Neural progenitor cell (in vitro differentiated cells): ENCODE measurements around the gene LMCD1. TPM values are rescaled to one million over a fixed set of nuclear protein-coding genes. Genes with fewer than 3 reads are reported as not detected.

Experiments
- DNase-seq: peaks from one replicate; pipeline ENCODE4 v3.0.0-alpha.2; 2016; ENCODE audit warnings: low spot score
- H2AFZ ChIP-seq: fragments of 200-600 bp; sonication (generic); replicated peaks from 2 replicates; pipeline ENCODE4 v1.6.1; 2016; ENCODE audit warnings: antibody characterized with exemption
- H3F3A ChIP-seq: fragments of 200-600 bp; sonication (generic); 2 replicates; pipeline ENCODE4 v1.6.1; 2016; ENCODE audit warnings: antibody characterized with exemption, low read depth
- H3K27ac ChIP-seq: fragments of 200-600 bp; sonication (generic); 2 replicates; pipeline ENCODE4 v1.5.1; 2016; ENCODE audit warnings: mild to moderate bottlenecking
- H3K27me3 ChIP-seq: fragments of 200-600 bp; sonication (generic); 2 replicates; pipeline ENCODE4 v1.6.1; 2016; ENCODE audit warnings: mild to moderate bottlenecking, moderate library complexity
- H3K36me3 ChIP-seq: fragments of 200-600 bp; sonication (generic); 2 replicates; pipeline ENCODE4 v1.5.1; 2016
- H3K4me1 ChIP-seq: fragments of 200-600 bp; sonication (generic); 2 replicates; pipeline ENCODE4 v1.6.1; 2016; ENCODE audit warnings: mixed run types
- H3K4me2 ChIP-seq: fragments of 200-600 bp; sonication (generic); 2 replicates; pipeline ENCODE4 v1.6.1; 2016
- H3K4me3 ChIP-seq: fragments of 200-600 bp; sonication (generic); 2 replicates; pipeline ENCODE4 v1.5.1; 2016
- H3K79me2 ChIP-seq: fragments of 200-600 bp; sonication (generic); 2 replicates; pipeline ENCODE4 v1.6.1; 2016; ENCODE audit warnings: low read depth
- H3K9ac ChIP-seq: fragments of 200-600 bp; sonication (generic); 2 replicates; pipeline ENCODE4 v1.6.1; 2016
- H3K9me3 ChIP-seq: fragments of 200-600 bp; sonication (generic); 2 replicates; pipeline ENCODE4 v1.5.1; 2016; ENCODE audit warnings: low read depth
- H4K20me1 ChIP-seq: fragments of 200-600 bp; sonication (generic); 2 replicates; pipeline ENCODE4 v1.6.1; 2016; ENCODE audit warnings: low read depth
- H3K27ac Mint-ChIP-seq: 3 replicates; pipeline ENCODE4 v1.8.0; 2021; ENCODE audit warnings: mixed read lengths
- H3K27me3 Mint-ChIP-seq: 2 replicates; pipeline ENCODE4 v1.8.0; 2022; ENCODE audit warnings: low read depth, mild to moderate bottlenecking, inconsistent platforms, moderate library complexity, mixed read lengths; ENCODE audit not compliant: insufficient read depth
- H3K36me3 Mint-ChIP-seq: 3 replicates; pipeline ENCODE4 v1.8.0; 2021; ENCODE audit warnings: mixed read lengths
- H3K4me1 Mint-ChIP-seq: 3 replicates; pipeline ENCODE4 v1.8.0; 2021; ENCODE audit warnings: mixed read lengths
- H3K4me3 Mint-ChIP-seq: 3 replicates; pipeline ENCODE4 v1.8.0; 2021; ENCODE audit warnings: mild to moderate bottlenecking, moderate library complexity, mixed read lengths
- H3K9me3 Mint-ChIP-seq: 3 replicates; pipeline ENCODE4 v1.8.0; 2020; ENCODE audit warnings: mixed read lengths
- CTCF ChIP-seq: fragments of 200-600 bp; sonication (generic); IDR thresholded peaks from 2 replicates; pipeline ENCODE4 v1.5.1; 2017; ENCODE audit warnings: antibody characterized with exemption, mild to moderate bottlenecking
- EZH2 ChIP-seq: fragments of 200-600 bp; sonication (generic); IDR thresholded peaks from 2 replicates; pipeline ENCODE4 v1.6.1; 2017; ENCODE audit warnings: antibody characterized with exemption, mild to moderate bottlenecking, moderate library complexity
- EZH2phosphoT487 ChIP-seq: fragments of 200-600 bp; sonication (generic); IDR thresholded peaks from 2 replicates; pipeline ENCODE4 v1.6.1; 2017; ENCODE audit warnings: antibody characterized with exemption
- total RNA-seq: library from RNA; depleted of rRNA; stranded (reverse); fragments of >200 nt; gene quantifications from 2 replicates; pipeline ENCODE4 v1.2.3, GENCODE V29; 2015; ENCODE audit warnings: low replicate concordance

LMCD1 gene
- total RNA-seq, 1 donor from 2014 or later: not detected

GRCh38 chr3:8455526-8456411, 45.9 kb upstream of the LMCD1 start:
- no peak for DNase-seq
- Histone ChIP-seq H3F3A (peaks cover 12% of the 10 kb centered on the region), H3K9me3 (no peaks in the 10 kb centered on the region), H3K79me2 (no peaks in the 10 kb centered on the region), H3K27me3 (no peaks in the 10 kb centered on the region), H2AFZ (peak overlapping the region; percentile 12), H3K4me3 (no peak overlapping the region), H3K4me1 (peaks cover 11% of the 10 kb centered on the region), H3K36me3 (no peaks in the 10 kb centered on the region), H4K20me1 (no peaks in the 10 kb centered on the region), H3K4me2 (peak overlapping the region; percentile 55), H3K27ac (peak overlapping the region; percentile 42), H3K9ac (no peak overlapping the region)
- TF ChIP-seq EZH2 (no peak), EZH2phosphoT487 (no peak), CTCF (no peak)
- no peaks in the 10 kb centered on the region for H3K27me3 Mint-ChIP-seq
- H3K36me3 Mint-ChIP-seq: no peaks in the 10 kb centered on the region
- H3K27ac Mint-ChIP-seq: peak overlapping the region; percentile 20
- peaks cover 15% of the 10 kb centered on the region for H3K4me1 Mint-ChIP-seq
- no peaks in the 10 kb centered on the region for H3K9me3 Mint-ChIP-seq
- H3K4me3 Mint-ChIP-seq: no peak overlapping the region

- Histone ChIP-seq H3K27me3 (no peaks in the 10 kb centered on the region), H3K9ac (no peak overlapping the region), H3K79me2 (no peaks in the 10 kb centered on the region), H3K36me3 (no peaks in the 10 kb centered on the region), H3K9me3 (no peaks in the 10 kb centered on the region), H3K4me3 (no peak overlapping the region), H2AFZ (peak overlapping the region; percentile 12), H3K4me1 (peaks cover 11% of the 10 kb centered on the region), H3K27ac (peak overlapping the region; percentile 42), H4K20me1 (no peaks in the 10 kb centered on the region), H3F3A (peaks cover 12% of the 10 kb centered on the region), H3K4me2 (peak overlapping the region; percentile 55)
- H3K4me1 Mint-ChIP-seq: peaks cover 15% of the 10 kb centered on the region
- peak overlapping the region; percentile 20 for H3K27ac Mint-ChIP-seq
- no peak overlapping the region for H3K4me3 Mint-ChIP-seq
- no peaks in the 10 kb centered on the region for H3K36me3 Mint-ChIP-seq
- DNase-seq: peak; percentile 27
- TF ChIP-seq EZH2phosphoT487 (no peak), CTCF (no peak), EZH2 (no peak)
- no peaks in the 10 kb centered on the region for H3K9me3 Mint-ChIP-seq
- H3K27me3 Mint-ChIP-seq: no peaks in the 10 kb centered on the region
Measured at GRCh38 chr3:8456412-8456811, 45.2 kb upstream of the LMCD1 start.

- Histone ChIP-seq H3K27me3 (no peaks in the 10 kb centered on the region), H3K4me3 (no peak overlapping the region), H3K9me3 (no peaks in the 10 kb centered on the region), H2AFZ (no peak overlapping the region), H3K9ac (no peak overlapping the region), H3K79me2 (no peaks in the 10 kb centered on the region), H3F3A (peaks cover 12% of the 10 kb centered on the region), H4K20me1 (no peaks in the 10 kb centered on the region), H3K4me2 (peak overlapping the region; percentile 55), H3K4me1 (peaks cover 11% of the 10 kb centered on the region), H3K27ac (no peak overlapping the region), H3K36me3 (no peaks in the 10 kb centered on the region)
- Mint-ChIP-seq H3K27ac (no peak overlapping the region), H3K4me3 (no peak overlapping the region), H3K36me3 (no peaks in the 10 kb centered on the region), H3K27me3 (no peaks in the 10 kb centered on the region), H3K9me3 (no peaks in the 10 kb centered on the region), H3K4me1 (peaks cover 12% of the 10 kb centered on the region)
- TF ChIP-seq CTCF (no peak), EZH2 (no peak), EZH2phosphoT487 (no peak)
- no peak for DNase-seq
Measured at GRCh38 chr3:8457039-8457438, 44.6 kb upstream of the LMCD1 start.
